ENCODE results near the gene DNAH5.

DNAH5 gene

DNA sequence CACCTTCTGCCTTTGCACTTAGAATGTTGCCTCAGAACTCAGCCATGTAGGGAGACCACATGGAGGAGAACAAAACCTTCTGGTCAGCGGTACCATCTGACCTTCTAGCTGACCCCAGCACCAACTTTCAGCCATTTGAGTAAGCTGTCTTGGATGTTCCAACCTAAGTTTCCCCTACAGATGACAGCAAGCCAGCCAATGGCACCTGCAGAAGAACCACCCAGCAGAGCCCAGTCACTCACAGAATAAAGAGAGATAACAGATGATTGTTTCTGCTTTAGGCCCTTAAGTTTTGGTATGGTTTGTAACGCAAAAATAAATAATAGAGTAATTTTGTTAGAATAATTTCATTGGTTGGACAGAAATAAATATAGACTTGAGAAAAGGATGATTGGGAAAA lies 10.4 kb downstream of the DNAH5 start:
- no peak for DNase-seq

DNA sequence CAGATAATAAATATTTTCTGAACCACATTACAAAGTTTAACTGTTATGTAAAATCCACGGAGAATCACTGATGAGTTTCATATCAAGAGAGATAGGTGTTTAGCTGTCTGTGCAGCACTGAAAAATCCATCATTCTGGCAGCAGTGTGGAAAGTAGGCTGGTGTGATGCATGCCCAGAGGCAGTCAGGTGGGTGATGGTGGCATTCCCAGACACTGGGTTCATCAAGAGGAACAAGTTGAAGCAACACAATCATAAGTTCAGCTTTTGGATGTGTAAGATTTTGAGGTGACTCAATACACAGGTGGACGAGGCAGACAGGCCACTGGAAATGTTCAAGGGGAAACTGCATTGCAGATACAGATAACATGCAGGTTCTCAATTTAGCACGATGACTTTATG lies 11.9 kb downstream of the DNAH5 start:
- no peak for DNase-seq

DNA sequence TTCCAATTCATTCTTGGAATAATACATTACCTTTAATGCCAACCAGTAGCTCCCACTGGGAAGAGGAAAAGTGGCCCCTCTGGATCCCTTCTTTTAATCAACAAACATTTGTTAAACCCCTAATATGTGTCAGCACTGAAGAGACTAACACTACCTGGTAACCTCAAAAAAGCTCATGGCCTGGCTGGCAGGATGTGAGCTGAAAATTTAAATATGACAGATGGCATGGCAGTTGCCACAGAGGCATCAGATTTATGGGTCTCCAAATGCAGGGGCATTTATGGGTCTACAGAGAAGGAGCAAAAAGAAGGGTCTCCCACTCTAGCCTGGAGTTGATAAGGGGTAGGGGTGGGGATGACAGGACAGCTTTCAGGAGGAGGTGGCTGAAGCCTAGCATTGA lies 12.5 kb downstream of the DNAH5 start:
- no peak for DNase-seq

DNA sequence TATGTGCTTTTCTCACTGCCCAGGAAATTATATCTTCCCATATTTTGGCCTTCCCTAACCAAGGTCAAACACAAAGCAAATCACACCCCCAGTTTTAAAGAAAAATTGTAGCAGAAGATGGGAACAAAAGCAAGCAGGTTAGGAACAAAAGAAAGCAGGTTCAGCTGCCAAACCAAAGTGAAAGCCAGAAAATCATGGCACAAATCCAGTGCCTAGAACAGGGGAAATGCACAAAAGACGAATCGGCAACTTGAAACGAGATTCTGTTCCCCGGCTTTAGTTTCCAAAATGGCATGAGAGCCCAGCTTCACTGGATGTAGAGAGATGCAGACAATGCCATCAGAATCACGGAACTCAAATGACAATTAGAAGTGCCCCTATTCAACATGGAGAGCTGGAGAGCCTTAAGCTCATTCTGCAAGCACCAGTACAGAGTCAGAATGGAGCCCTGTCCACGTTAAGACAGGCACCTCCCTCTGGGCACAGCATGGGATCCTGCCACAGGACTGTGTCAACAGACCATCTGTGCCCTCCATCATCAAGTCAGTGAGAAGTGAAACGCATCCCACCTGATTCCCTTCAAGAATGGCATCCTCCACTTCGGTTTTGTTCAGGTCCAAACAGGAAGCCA lies 13.8 kb downstream of the DNAH5 start:
- DNase-seq = no peak

DNA sequence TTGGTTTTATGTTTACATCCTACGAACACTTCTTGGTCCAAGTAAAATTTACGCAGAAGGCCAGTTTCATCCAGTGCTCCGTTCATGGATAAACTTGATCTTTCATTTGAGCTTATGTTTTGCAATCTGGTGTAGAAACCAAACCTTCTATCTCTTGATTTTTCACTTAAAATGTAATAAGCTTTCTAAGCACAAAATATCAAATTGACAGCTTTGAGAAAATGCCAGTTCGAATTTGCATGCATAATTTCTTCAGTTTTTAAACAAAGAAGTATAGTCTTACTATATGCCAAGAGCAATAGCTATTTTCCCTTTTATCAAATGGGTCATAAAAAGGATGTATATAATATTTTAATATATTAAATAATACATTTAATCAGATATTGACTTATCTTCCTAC lies 17.8 kb downstream of the DNAH5 start:
- no peak for DNase-seq

DNA sequence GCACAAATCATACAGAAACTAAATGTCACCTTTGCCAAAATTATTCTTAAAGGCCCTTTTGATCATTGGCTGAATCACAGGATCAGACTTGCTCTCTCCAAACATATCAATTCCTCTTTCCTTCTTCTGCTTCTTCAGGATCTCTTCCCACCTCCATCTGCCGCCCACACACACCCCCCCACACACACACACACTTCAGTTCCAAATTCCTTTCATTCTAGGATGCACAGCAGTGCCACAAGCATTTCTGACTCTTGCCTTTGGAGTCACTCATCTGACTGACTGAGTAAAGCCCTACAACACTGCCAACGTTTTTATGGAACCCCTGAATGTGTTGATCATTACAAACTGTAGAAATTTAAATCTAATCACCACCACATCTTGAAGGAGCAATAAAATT lies 22.9 kb downstream of the DNAH5 start:
- no peak for DNase-seq

DNA sequence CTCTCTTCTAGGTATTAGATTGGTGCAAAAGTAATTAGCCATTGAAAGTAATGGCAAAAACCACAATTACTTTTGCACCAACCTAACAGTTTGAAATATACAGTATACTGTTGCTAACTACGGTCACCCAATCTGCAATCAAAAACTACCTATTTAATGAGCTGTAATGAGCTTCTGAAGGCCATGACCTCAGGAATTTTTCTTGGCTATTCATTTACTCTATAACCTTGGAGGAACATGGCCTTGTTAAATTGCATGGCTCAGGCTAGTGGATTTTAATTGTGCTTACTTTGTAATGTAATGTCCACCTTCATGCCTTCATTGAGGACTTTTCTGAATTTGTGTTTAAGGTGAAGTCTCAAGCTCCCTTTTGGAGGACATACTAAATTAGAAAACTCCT lies 24.7 kb downstream of the DNAH5 start:
- no peak for DNase-seq

DNA sequence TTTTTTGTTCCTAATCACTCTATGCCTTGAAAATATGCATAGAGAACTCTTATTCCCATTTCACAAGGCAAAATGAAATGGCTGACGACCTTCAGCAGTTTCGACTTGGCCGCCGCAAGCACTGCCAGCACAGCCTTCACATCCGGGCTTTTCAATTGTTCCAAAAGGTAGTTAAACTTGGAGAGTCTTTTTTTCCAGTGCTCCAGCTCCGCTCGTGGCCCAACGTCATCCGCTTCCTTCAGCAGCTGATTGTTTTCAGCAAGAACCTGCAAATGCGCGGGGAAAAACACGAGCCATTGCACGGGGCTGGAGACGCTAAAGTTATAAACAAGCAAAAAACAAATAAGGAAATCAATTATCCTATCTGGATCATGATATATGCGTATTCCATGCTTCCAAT lies 25.4 kb downstream of the DNAH5 start:
- no peak for DNase-seq

DNA sequence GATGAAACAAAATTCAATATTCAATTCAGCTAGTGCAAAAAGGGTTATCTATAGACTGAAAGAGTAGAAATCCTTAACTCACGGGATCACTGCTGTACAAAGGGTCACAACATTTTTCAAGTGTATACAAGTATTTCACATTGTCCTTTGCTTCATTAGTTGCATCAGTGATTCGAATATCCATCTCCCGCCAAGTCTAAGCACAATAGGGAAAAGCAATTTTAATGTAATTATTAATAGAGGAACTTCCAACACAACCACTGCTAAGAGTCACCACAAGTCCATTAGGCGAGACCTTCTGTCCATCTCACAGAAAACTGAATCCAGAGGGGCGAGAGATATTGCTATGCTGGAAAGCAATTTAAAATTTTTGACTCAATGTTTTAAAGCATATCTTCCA lies 27.4 kb downstream of the DNAH5 start:
- DNase-seq = no peak

DNA sequence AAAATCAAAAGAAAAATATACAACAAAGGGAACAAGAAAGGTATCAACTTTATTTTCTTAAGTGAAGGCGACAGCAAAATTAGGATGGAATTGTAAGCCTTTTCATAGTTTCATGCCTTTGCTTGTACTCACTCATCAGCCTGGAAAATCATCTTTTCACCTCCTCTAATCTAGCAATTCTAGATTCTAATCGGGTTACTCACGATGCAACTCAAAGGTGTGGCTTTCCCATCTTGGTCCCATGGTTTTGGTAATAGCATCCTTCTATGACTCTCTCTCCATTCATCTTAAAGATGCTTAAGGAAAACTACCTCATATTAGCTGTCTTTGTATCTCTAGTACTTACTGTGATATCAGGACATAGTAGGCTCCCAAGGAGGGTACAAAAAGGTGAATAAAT lies 30.5 kb downstream of the DNAH5 start:
- DNase-seq = no peak

DNA sequence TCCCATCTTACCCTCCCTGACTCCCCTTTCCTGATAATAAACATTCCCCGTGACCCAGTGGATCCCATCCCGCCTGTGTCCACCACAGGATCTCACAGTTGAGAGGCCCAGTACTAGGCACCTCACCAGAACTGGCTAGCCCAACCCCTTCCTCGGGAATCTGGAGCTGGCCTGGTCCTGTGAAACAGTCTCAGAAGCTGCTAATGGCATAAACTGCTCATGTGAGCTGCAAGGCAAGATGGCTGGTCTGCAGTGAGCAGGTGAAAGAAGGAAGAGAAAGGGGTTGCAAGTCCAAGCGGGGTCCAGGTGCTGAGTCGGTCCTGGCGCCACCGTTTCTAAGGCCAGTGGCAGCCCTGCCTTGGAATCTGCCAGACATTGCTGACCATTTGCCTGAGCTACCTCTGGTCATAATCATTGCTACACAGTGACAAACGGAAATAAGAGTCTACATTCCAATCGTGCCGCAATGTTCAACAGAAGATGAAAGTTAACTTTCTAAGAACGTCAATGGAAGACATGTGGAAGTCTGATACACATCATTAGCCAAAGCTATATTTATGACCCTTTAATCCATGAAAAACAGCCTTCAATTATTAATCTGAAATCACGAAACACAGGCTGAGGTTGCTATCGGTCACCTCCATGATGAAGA lies 33.7 kb downstream of the DNAH5 start:
- DNase-seq = no peak

DNA sequence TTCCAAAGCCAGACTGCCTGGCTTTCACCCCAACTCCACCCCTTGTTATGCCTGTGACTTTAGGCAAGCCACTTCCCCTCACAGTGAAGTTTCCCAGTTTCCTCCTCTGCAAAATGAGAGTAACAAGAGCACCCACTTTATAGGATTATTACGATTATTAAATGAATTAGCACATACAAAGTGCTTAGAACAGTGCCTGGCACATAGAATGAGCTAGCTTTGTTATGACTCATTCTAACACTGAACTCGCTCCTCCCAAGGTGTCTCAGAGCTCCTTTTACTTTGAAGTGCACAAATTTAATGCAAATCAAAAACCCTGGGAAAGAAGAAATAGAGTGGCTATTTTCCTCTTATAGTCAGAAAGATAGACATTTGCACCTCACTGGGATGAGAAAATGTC lies 34.3 kb downstream of the DNAH5 start:
- DNase-seq = no peak

DNA sequence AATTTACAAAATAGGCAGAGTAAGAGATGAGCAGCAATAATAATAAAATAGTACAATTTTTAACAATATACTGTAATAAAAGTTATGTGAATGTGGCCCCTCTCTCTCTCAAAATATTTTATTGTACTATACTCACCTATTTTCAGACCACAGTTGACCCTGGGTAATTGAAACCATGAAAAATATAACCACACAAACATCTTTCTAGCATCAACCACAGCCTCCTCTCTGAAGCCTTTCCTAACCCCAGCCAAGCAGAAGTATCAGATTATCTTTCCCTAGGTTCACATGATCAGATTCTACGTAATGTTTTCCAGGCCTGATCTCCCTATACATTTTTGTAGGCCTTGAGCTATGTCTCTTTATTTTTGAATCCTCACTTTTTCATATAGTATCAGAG lies 35.2 kb downstream of the DNAH5 start:
- no peak for DNase-seq

DNA sequence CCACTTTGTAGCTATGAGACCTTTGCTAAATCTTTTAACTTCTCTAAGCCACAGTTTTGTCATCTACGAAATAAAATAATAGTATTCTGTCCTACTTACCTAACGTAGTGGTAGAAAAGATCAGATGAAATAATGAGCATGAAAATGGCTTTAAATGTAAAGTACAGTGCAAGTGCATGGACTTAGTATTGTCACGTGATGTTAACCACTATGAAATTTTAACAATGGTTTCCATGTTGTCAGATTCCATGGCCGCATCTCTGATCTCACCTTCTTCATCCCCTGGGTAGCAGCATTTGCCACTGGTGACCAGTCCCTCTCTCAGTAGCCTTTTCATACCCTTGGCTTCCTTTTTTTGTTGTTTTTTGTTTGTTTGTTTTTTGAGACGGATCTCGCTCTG lies 45.9 kb downstream of the DNAH5 start:
- DNase-seq = no peak

DNA sequence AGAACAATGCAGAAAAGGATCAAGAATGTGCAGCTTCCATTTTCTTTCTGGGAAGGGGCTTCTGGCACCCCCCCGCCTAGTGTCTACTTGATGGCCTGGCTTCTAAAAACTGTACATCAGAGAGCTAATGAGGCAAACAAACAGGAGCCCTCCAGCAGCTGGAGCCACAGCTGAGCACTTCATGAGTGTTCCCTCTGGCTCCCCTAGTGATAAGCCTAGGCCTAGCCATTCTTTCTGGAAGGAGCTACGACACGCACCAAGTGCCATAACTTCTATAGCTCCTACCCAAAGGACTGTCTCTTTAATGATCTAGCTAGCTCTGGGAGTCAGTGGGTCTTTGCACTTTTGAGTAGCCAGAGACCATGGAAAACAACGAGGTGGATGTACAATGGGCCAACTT lies 66.1 kb downstream of the DNAH5 start:
- DNase-seq = no peak

DNA sequence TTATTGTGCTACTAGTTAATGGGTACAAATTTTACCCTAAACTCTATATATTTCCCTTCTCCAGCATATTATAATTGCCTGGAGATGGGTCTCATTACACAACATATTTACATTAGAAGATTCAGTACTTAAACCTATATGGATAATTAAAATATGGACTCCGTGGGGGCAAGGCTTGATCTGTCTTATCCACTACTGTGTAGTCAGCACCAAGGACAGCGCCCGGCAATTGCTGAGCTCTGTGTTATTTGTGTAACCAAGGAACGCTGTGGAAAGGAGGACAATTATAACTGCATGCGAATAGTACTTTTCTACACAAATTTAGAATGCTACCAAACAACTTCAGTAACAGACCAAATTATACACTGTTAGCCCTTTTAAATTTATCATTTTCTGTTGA lies 77.7 kb downstream of the DNAH5 start:
- no peak for DNase-seq

DNA sequence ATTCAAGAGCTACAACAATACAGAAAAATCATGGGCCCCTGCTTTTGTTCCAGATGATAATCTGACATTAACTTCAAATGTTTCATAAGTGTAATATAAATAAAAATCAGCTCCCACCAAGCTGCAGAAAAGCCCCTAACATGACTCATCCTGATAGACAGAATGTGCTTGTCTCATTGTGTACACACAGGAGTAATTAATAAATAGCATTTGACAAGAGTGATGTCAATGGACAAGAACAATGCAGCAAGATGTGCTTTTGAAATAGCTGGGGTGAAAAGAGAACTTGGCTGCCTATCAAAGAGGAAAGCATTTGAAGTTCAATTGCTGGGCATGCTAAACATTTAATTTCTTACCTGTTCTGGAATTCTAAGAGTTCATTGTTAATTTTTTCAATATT lies 79.2 kb downstream of the DNAH5 start:
- DNase-seq = no peak

DNA sequence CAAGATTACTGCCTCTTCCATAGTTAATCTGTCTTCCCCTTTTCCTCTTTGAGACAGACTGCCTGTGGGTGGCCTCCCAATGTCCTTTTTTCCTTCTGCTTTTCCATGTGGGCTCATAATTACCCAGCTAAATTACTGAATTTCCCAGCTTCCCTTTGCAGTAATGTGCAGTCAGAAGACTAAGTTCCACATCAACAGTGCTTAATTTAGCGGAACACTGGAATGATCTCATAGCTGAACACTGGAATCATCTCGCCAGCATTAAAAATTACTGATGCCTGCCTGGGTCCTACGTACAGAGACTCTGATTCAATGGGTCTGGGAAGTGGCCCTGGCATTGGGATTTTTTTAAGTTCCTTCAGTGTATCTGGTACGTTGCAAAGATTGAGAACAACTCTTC lies 84.3 kb downstream of the DNAH5 start:
- peak; percentile 6 for DNase-seq

DNA sequence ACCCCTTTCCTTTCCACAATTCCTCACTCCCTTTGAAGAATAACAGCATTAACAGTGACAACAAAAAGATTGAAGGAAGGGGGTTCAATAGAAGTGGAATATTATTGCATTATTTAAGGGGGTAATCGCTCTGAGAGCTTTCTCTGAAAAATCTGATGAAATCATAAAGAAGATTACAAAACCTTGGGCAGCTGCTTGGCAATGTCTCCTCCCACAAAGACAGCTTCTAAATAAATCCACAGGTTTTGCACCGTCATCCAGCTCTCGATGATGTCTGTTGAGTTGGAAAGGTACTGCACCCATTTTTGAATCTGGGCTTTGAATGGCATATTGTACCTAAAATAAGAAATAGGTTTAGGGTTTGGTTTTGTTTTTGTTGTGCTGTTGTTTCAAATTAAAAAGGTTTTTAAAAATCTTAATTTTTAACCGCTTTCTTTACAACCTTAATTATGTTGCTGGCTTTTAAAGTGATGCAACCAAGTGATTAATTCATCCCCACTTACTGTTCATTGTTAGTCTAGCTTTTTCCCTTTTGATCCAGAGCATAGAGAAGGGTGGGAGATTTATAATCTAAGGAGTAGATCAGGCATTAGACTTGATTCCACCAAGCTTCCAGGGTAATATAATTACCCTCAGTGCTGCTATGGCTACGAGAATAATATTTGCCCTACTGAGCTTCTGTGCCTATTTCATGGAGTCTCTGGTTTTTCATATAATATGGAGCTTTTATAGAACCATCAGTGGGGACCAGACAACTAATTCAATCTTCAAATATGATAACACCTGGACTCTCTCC lies 85.0 kb downstream of the DNAH5 start:
- DNase-seq = no peak

DNA sequence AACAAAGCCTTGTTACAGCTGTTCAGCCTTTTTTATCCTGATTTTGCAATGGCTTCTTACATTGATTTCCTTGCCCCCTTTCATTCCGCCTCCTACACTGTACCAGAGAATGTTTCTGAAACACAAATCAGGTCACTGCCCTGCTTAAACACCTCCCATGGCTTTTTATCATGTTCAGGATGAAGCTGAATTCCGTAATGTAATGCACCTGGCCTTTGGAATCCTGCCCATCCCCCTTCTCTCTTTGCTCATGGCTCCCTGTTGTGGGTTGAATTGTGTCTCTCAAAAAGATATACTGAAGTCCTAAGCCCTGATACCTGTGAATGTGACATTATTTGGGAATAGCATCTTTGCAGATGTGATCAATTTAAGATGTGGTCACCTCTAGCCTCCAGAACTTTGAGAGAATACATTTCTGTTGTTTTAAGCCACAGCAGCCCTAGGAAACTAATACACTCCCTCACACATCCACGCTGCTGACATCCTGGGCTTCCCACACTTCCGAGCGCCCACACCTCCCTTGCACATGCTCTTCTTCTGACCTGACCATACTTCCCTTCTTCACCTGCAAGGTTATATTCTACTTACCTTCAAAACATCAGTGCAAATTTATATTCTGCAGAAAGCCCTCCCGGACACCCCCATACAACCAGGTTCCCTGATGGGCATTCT lies 101.2 kb downstream of the DNAH5 start:
- DNase-seq = no peak

DNA sequence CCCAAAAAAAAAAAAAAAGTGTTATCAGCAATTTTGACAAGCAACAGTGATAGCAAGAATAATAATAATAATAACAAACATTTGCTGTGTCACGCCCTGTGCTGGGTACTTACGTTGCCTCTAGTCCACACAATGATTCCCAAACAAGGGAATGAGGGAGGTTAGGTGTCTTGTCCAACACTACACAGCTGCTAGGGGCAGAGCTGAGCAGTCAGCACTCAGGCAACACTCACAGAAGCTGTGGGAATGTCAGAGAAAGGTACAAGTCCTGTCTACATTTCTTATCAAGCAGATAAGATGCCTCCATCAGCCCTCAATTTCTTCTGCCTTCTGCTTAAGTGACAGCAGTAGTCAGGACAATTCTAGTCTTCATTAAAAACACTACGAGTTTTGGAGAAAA lies 111.0 kb downstream of the DNAH5 start:
- DNase-seq = no peak

DNA sequence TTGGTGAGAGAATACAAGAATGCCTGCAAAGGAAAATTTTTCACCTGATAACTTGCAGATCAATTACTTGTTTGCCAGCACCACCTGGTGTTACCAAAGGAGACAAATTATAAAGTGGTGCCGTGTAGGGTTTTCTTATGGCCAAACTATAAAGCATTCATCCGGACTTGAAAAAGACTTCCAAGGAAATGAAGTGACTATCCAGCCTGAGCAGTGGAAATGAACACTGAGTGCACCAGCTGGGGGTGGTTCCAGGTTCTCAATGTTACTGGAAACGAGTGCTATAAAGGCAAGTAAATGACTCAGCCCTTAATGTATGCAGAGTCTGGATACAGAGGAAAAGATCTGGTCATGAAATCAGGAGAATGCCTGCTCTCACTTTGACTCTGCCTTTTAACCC lies 113.1 kb downstream of the DNAH5 start:
- no peak for DNase-seq

DNA sequence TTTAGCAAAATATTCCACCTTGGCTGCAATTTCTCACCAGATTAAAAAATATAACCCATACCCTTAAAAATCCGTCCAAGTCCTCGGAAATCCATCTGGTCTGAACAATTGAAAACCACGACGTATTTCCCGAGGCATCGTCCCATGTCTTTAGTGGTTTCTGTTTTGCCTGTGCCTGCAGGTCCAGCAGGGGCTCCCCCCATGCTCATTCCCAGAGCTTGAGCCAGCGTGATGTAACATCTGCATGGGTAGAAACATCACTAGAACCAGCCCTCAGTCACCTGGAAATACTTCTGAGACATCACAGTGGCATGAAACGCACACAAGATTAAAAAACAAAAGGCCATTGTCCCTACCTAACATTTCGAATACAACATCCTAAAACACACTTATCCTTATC lies 114.0 kb downstream of the DNAH5 start:
- no peak for DNase-seq

DNA sequence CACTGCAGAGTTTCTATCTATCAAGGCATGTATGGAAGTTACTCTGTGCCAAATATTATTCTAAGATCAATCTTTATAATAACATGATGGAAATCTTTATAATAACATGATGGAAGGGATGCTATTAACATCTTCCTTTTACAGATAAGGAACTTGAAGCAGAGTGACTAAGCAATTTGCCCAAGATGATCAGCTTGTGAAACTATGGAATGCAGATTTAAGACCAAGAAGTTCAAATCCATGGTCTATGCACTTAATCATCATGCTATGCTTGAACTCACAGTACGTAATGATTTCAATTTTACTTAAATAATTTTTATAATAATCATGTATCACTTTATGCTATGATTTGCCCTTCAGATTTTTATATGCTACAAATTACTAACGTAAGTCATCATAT lies 123.1 kb downstream of the DNAH5 start:
- DNase-seq = no peak
